Measurements from ENCODE around the gene SCLT1. TPM values are rescaled to one million over a fixed set of nuclear protein-coding genes. Genes with fewer than 3 reads are reported as not detected.

The SCLT1 gene
- total RNA-seq, 2 donors from 2014 or later = 6.9 to 8.9 TPM

- DNase-seq (ENCODE audit: low spot score) = no peak
- TF ChIP-seq, protein P1, sequence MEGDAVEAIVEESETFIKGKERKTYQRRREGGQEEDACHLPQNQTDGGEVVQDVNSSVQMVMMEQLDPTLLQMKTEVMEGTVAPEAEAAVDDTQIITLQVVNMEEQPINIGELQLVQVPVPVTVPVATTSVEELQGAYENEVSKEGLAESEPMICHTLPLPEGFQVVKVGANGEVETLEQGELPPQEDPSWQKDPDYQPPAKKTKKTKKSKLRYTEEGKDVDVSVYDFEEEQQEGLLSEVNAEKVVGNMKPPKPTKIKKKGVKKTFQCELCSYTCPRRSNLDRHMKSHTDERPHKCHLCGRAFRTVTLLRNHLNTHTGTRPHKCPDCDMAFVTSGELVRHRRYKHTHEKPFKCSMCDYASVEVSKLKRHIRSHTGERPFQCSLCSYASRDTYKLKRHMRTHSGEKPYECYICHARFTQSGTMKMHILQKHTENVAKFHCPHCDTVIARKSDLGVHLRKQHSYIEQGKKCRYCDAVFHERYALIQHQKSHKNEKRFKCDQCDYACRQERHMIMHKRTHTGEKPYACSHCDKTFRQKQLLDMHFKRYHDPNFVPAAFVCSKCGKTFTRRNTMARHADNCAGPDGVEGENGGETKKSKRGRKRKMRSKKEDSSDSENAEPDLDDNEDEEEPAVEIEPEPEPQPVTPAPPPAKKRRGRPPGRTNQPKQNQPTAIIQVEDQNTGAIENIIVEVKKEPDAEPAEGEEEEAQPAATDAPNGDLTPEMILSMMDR (IDR thresholded peaks at IDR 0.05) = no peak
- no peak overlapping the region for H3K27ac ChIP-seq
- no peaks in the 10 kb centered on the region for H3K36me3 ChIP-seq
- no peaks in the 10 kb centered on the region for H3K27me3 ChIP-seq
- peaks cover 0 to 14% of the 10 kb centered on the region in 2 donors for H3K4me1 ChIP-seq
- no peak overlapping the region for H3K4me3 ChIP-seq
- no peaks in the 10 kb centered on the region for H3K9me3 ChIP-seq
These were observed 17.6 kb upstream of the SCLT1 start for GRCh38 chr4:129110931-129111330.

GRCh38 chr4:129109965-129110824, 16.9 kb upstream of the SCLT1 start:
- Histone ChIP-seq H3K27me3 (no peaks in the 10 kb centered on the region), H3K4me1 (peaks cover 0 to 14% of the 10 kb centered on the region in 2 donors), H3K27ac (no peak overlapping the region), H3K4me3 (no peak overlapping the region), H3K9me3 (no peaks in the 10 kb centered on the region), H3K36me3 (no peaks in the 10 kb centered on the region)
- TF ChIP-seq, protein P1 (IDR thresholded peaks at IDR 0.05) = no peak
- no peak for DNase-seq (ENCODE audit: low spot score)

GRCh38 chr4:129098531-129099001, 5.2 kb upstream of the SCLT1 start:
- peaks cover 0 to 18% of the 10 kb centered on the region in 2 donors for H3K4me1 ChIP-seq
- H3K36me3 ChIP-seq = no peaks in the 10 kb centered on the region
- no peaks in the 10 kb centered on the region for H3K27me3 ChIP-seq
- TF ChIP-seq, protein P1 (IDR thresholded peaks at IDR 0.05) = no peak
- no peak overlapping the region for H3K27ac ChIP-seq
- no peak for DNase-seq (ENCODE audit: low spot score)
- H3K4me3 ChIP-seq = no peak overlapping the region
- no peaks in the 10 kb centered on the region for H3K9me3 ChIP-seq

GRCh38 chr4:129095811-129096454, 2.6 kb upstream of the SCLT1 start, which contains the start of gene C4orf33:
Gene C4orf33 (plus strand): TSS chr4:129096152. CDS start chr4:129102611, 6,459 bp downstream.
- DNase-seq (ENCODE audit: low spot score) = peak; percentile 66
- H3K9me3 ChIP-seq = no peaks in the 10 kb centered on the region
- peak within 1 kb of the TSS; percentile 53 to 63 for H3K4me3 ChIP-seq
- H3K36me3 ChIP-seq = no peaks in the 10 kb centered on the region
- peak within 1 kb of the TSS; percentile 85 to 89 for H3K27ac ChIP-seq
- H3K27me3 ChIP-seq = no peaks in the 10 kb centered on the region
- peaks cover 0 to 35% of the 10 kb centered on the region in 2 donors for H3K4me1 ChIP-seq
- TF ChIP-seq, protein P1 (IDR thresholded peaks at IDR 0.05) = no peak

DNA sequence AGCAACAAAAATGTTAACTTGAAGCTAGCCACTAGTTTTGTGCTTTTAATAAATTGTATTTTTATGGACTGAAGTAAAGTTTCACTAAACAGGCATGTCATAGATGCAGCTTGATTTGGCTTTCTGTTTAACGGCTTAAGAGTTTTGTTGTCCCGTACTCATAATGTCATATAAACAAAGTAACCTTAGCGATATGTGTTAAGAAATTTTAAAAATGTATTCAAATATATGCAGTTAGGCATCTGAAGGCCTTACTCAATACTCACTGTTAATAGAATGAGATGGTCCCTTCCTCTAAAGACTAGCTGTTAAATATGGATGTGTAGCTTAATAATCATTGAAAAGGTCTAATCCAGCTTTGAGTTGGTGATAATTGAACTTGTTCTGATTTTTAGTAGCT, 1.0 kb upstream of the SCLT1 start:
- DNase-seq (ENCODE audit: low spot score) = no peak
- Histone ChIP-seq H3K9me3 (no peaks in the 10 kb centered on the region), H3K4me1 (peaks cover 0 to 36% of the 10 kb centered on the region in 2 donors), H3K36me3 (no peaks in the 10 kb centered on the region), H3K27me3 (no peaks in the 10 kb centered on the region), H3K27ac (peak overlapping the region in 1 of 2 donors; percentile 96), H3K4me3 (peak overlapping the region in 1 of 2 donors; percentile 84)
- TF ChIP-seq, protein P1 (IDR thresholded peaks at IDR 0.05) = no peak

Measured in right atrium auricular region (tissue), 2 donors.